Body of pancreas (tissue), 4 donors: ENCODE measurements around the gene STX19. TPM values are rescaled to one million over a fixed set of nuclear protein-coding genes. Genes with fewer than 3 reads are reported as not detected.
"Not testable (repeated sequence)": the region's sequence is repeated elsewhere in the genome, so short reads cannot be mapped to it uniquely, and the experiment has no call there.

Experiments
- ATAC-seq: fragments of 150-250 bp; one replicate; pipeline ENCODE4 v1.9.1; 2016
- DNase-seq, 4 donors: peaks; one replicate each; pipeline ENCODE4 v3.0.0-alpha.2; 2019
- H3K27ac ChIP-seq, 4 donors: fragments of 200-600 bp; sonication (generic); 1 replicate in 3 of 4; 2 replicates in 1 of 4; pipeline versions ENCODE4 v1.5.1 to v1.6.1; 2016 to 2019; ENCODE audit warnings: mild to moderate bottlenecking in 1 of 4, mixed read lengths in 1 of 4, moderate library complexity in 1 of 4
- H3K27me3 ChIP-seq, 2 donors: fragments of 200-600 bp; sonication (generic); one replicate each; pipeline ENCODE4 v1.6.0; 2016; ENCODE audit warnings: mild to moderate bottlenecking in 1 of 2
- H3K36me3 ChIP-seq, 2 donors: fragments of 200-600 bp; sonication (generic); replicated peaks in 1 of 2; 2 replicates each; pipeline ENCODE4 v1.5.1; 2016; ENCODE audit warnings: low read depth in 2 of 2; ENCODE audit not compliant: insufficient read depth in 1 of 2
- H3K4me1 ChIP-seq: fragments of 200-600 bp; sonication (generic); one replicate; pipeline ENCODE4 v1.6.0; 2016
- H3K4me3 ChIP-seq, 2 donors: fragments of 200-600 bp; sonication (generic); 1 replicate in 1 of 2; 2 replicates in 1 of 2; pipeline ENCODE4 v1.5.1; 2016 to 2019
- H3K9me3 ChIP-seq, 3 donors: fragments of 200-600 bp; sonication (generic); 1 replicate in 2 of 3; 2 replicates in 1 of 3; pipeline ENCODE4 v1.5.1; 2016
- CTCF ChIP-seq, 7 experiments: fragments of 450-650 bp in 4 of 7; fragments of 200-600 bp in 3 of 7; sonication (generic) in 3 of 7; IDR thresholded peaks; one replicate each; pipeline ENCODE4 v1.5.1; 2016 to 2019; ENCODE audit warnings: antibody characterized with exemption in 7 of 7
- POLR2A ChIP-seq, 3 donors: fragments of 450-650 bp; IDR thresholded peaks; one replicate each; pipeline ENCODE4 v1.6.1; 2016; ENCODE audit warnings: antibody characterized with exemption in 3 of 3, mild to moderate bottlenecking in 2 of 3
- WGBS, 2 donors: methylation state at CpG; one replicate each; pipeline ENCODE4 v1.1.5; 2017; 5-methylcytosine and 5-hydroxymethylcytosine counted together
- intact Hi-C: fragments of 100-400 bp; cut with DNase I; formaldehyde crosslinking; loops from one replicate; pipeline ENCODE4 v1.15.1; 2023
- small RNA-seq: library from RNA; depleted of rRNA; stranded (forward); fragments of <200 nt; gene quantifications from one replicate; pipeline ENCODE3, GENCODE V24; 2016
- total RNA-seq, 2 donors: library from RNA; depleted of rRNA; stranded (reverse); fragments of >200 nt; gene quantifications; one replicate each; pipeline ENCODE4 v1.1.0, GENCODE V29; 2016

STX19 gene
- total RNA-seq, 2 donors from 2014 or later = 0.66 to 2.1 TPM

- DNase-seq = no peak
- no peak for ATAC-seq
- H3K27me3 ChIP-seq = no peaks in the 10 kb centered on the region
- intact Hi-C loops = loop anchor here (10.0 kb wide), 1 partner anchor 95 kb away; the partner anchor contains the start of genes DHFR2 and NSUN3
- peaks cover 11% of the 10 kb centered on the region for H3K4me1 ChIP-seq
- WGBS, 2 donors = 100% methylated on average over 1 of the region's 1 CpG
- no peak overlapping the region for H3K27ac ChIP-seq
- TF ChIP-seq CTCF (IDR thresholded peaks at IDR 0.05) (no peak), POLR2A (IDR thresholded peaks at IDR 0.05) (no peak)
- H3K9me3 ChIP-seq = no peaks in the 10 kb centered on the region
- no peak overlapping the region for H3K4me3 ChIP-seq
- H3K36me3 ChIP-seq = no peaks in the 10 kb centered on the region
These were observed 58.4 kb downstream of the STX19 start for GRCh38 chr3:93969997-93970396.

DNA sequence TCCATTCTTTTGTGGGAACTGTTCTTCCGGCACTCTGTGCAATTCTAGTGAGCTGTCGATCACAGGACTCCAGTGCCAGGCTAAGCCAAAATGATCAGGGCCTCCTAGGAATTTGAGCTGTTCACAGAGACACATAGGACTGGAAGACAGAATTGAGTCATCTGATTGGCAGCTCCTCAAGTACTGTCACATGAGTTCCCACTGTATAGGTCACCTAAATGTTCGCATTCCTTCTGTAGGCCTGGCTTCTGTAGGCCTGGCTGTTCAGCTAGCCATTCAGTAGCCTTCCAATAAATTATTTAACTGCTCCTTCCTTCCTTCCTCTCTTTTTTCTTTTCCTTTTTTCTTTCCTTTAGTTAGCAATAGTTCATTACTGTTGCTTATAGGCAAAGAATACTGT lies 59.0 kb downstream of the STX19 start:
- Histone ChIP-seq H3K9me3 (no peaks in the 10 kb centered on the region), H3K4me3 (no peak overlapping the region), H3K27ac (no peak overlapping the region), H3K4me1 (peaks cover 11% of the 10 kb centered on the region), H3K27me3 (no peaks in the 10 kb centered on the region), H3K36me3 (no peaks in the 10 kb centered on the region)
- WGBS, 2 donors = 58 to 69% methylated on average over 3 of the region's 3 CpGs
- no peak for ATAC-seq
- TF ChIP-seq CTCF (IDR thresholded peaks at IDR 0.05) (no peak), POLR2A (IDR thresholded peaks at IDR 0.05) (no peak)
- DNase-seq = no peak
- intact Hi-C loops = no loop called here

- H3K4me1 ChIP-seq, H3K27me3 ChIP-seq, H3K27ac ChIP-seq, H3K9me3 ChIP-seq, ATAC-seq, DNase-seq, H3K36me3 ChIP-seq, intact Hi-C loops, H3K4me3 ChIP-seq: not testable (repeated sequence)
- 89 to 91% methylated on average over 16 to 19 of the region's 19 CpGs for WGBS, 2 donors
These were observed 63.3 kb downstream of the STX19 start for GRCh38 chr3:93965106-93965505.

Small RNA genes lying within 50 kb of the gene (small RNA-seq; reads per million reads assigned to genes)
- gene RF00019 (not detected), gene RNU6-511P (not detected)

Other genes starting within 250 kb of the STX19 start
- gene PROS1, start 54.7 kb downstream of the STX19 start, total RNA-seq = 10 to 100 TPM in 1 of 2 donors, 1 to 10 TPM in 1; 5.6 to 15.8 TPM
- gene ARL13B, start 48.4 kb downstream of the STX19 start, total RNA-seq = 10 to 100 TPM in 1 of 2 donors, 1 to 10 TPM in 1; 6.7 to 10.5 TPM
- gene DHFR2, start 34.3 kb upstream of the STX19 start, total RNA-seq = 1 to 10 TPM; 2.6 to 6.2 TPM
- gene NSUN3, start 34.5 kb upstream of the STX19 start, total RNA-seq = 10 to 100 TPM in 1 of 2 donors, 1 to 10 TPM in 1; 5.6 to 13.2 TPM